ENCODE data around the gene EBI3. TPM values are rescaled to one million over a fixed set of nuclear protein-coding genes. Genes with fewer than 3 reads are reported as not detected.
"Not testable (repeated sequence)": the region's sequence is repeated elsewhere in the genome, so short reads cannot be mapped to it uniquely, and the experiment has no call there.

EBI3 gene
- total and polyA plus RNA-seq, 10 donors, result 15.0 to 60.6 (median 34.2) TPM

- peaks cover 0 to 23% (median 13%) of the 10 kb centered on the region in 6 donors for H3K4me1 ChIP-seq
- no peak for TF ChIP-seq POLR2AphosphoS5 (IDR thresholded peaks at IDR 0.05)
- no peak for TF ChIP-seq CTCF (IDR thresholded peaks at IDR 0.05 in 8 of 11, conservative IDR thresholded peaks at IDR 0.05 in 3 of 11)
- no peak for TF ChIP-seq POLR2A (IDR thresholded peaks at IDR 0.05)
- H3K4me3 ChIP-seq, result no peak overlapping the region
- H3K27ac ChIP-seq, result no peak overlapping the region
- intact Hi-C loops (cut with DNase I; ENCODE audit: low total_unique reads), result no loop called here
- no peaks in the 10 kb centered on the region for H3K36me3 ChIP-seq
- 68 to 76% (median 76%) methylated on average over 8 of the region's 8 CpGs for WGBS, 5 donors
- DNase-seq, result no peak
- peaks cover 0 to 51% (median 11%) of the 10 kb centered on the region in 7 donors for H3K27me3 ChIP-seq (replicated peaks in 1 of 7)
- H3K9me3 ChIP-seq, result no peaks in the 10 kb centered on the region
Measured at GRCh38 chr19:4225885-4226284, 3.4 kb upstream of the EBI3 start.

- intact Hi-C loops (cut with DNase I; ENCODE audit: low total_unique reads), result no loop called here
- no peak for DNase-seq
- no peak overlapping the region for H3K4me3 ChIP-seq
- TF ChIP-seq POLR2AphosphoS5 (IDR thresholded peaks at IDR 0.05), result no peak
- no peak for TF ChIP-seq CTCF (IDR thresholded peaks at IDR 0.05 in 8 of 11, conservative IDR thresholded peaks at IDR 0.05 in 3 of 11)
- no peak for TF ChIP-seq POLR2A (IDR thresholded peaks at IDR 0.05)
- H3K9me3 ChIP-seq, result no peaks in the 10 kb centered on the region
- peaks cover 0 to 26% (median 13%) of the 10 kb centered on the region in 6 donors for H3K4me1 ChIP-seq
- H3K27ac ChIP-seq, result no peak overlapping the region
- peaks cover 0 to 70% (median 11%) of the 10 kb centered on the region in 7 donors for H3K27me3 ChIP-seq (replicated peaks in 1 of 7)
- H3K36me3 ChIP-seq, result no peaks in the 10 kb centered on the region
Measured at GRCh38 chr19:4227771-4228170, 1.6 kb upstream of the EBI3 start.

GRCh38 chr19:4228765-4229178 lies 551 bp upstream of the EBI3 start:
- TF ChIP-seq POLR2A (IDR thresholded peaks at IDR 0.05), result no peak
- no peak for TF ChIP-seq CTCF (IDR thresholded peaks at IDR 0.05 in 8 of 11, conservative IDR thresholded peaks at IDR 0.05 in 3 of 11)
- no peak for TF ChIP-seq POLR2AphosphoS5 (IDR thresholded peaks at IDR 0.05)
- H3K27ac ChIP-seq, result peak overlapping the region in 2 of 8 donors; percentile 61
- DNase-seq, result no peak
- intact Hi-C loops (cut with DNase I; ENCODE audit: low total_unique reads), result no loop called here
- peak overlapping the region in 5 of 8 donors; percentile 17 to 59 (median 23) for H3K4me3 ChIP-seq
- peaks cover 0 to 80% (median 15%) of the 10 kb centered on the region in 7 donors for H3K27me3 ChIP-seq (replicated peaks in 1 of 7)
- peaks cover 0 to 26% (median 13%) of the 10 kb centered on the region in 6 donors for H3K4me1 ChIP-seq
- no peaks in the 10 kb centered on the region for H3K9me3 ChIP-seq
- H3K36me3 ChIP-seq, result no peaks in the 10 kb centered on the region
- WGBS, 5 donors, result 51 to 62% (median 58%) methylated on average over 2 of the region's 2 CpGs

- intact Hi-C loops (cut with DNase I; ENCODE audit: low total_unique reads); H3K36me3 ChIP-seq; H3K9me3 ChIP-seq; H3K27ac ChIP-seq; DNase-seq: not testable (repeated sequence)
- peak overlapping the region in 4 of 8 donors; percentile 22 to 59 (median 37) for H3K4me3 ChIP-seq
- peaks cover 0 to 26% (median 13%) of the 10 kb centered on the region in 6 donors for H3K4me1 ChIP-seq
- 80 to 89% (median 86%) methylated on average over 6 of the region's 6 CpGs for WGBS, 5 donors
- peaks cover 0 to 83% (median 15%) of the 10 kb centered on the region in 7 donors for H3K27me3 ChIP-seq (replicated peaks in 1 of 7)
Measured at GRCh38 chr19:4230237-4230636, 914 bp downstream of the EBI3 start.

- H3K27ac ChIP-seq; intact Hi-C loops (cut with DNase I; ENCODE audit: low total_unique reads); H3K36me3 ChIP-seq; H3K4me3 ChIP-seq; DNase-seq; H3K9me3 ChIP-seq: not testable (repeated sequence)
- WGBS, 5 donors, result 85 to 93% (median 91%) methylated on average over 5 to 6 of the region's 6 CpGs
- Histone ChIP-seq H3K27me3 (replicated peaks in 1 of 7) (peaks cover 0 to 72% (median 15%) of the 10 kb centered on the region in 7 donors), H3K4me1 (peaks cover 0 to 26% (median 13%) of the 10 kb centered on the region in 6 donors)
Measured at GRCh38 chr19:4231521-4231920, 2.2 kb downstream of the EBI3 start.

- peaks cover 0 to 68% (median 15%) of the 10 kb centered on the region in 7 donors for H3K27me3 ChIP-seq (replicated peaks in 1 of 7)
- H3K36me3 ChIP-seq; DNase-seq; H3K4me3 ChIP-seq; intact Hi-C loops (cut with DNase I; ENCODE audit: low total_unique reads); H3K9me3 ChIP-seq; H3K27ac ChIP-seq: not testable (repeated sequence)
- H3K4me1 ChIP-seq, result peaks cover 0 to 26% (median 13%) of the 10 kb centered on the region in 6 donors
- WGBS, 5 donors, result 79 to 93% (median 85%) methylated on average over 5 of the region's 5 CpGs
Measured at GRCh38 chr19:4232139-4232538, 2.8 kb downstream of the EBI3 start.

Data from spleen (tissue), 11 donors.